NCI-H2171 (cell line): Measurements from ENCODE around the gene ECHDC3.

ENCODE experiments used
- DNase-seq: peaks from one replicate; lab custom pipeline; 2025; lab: John Stamatoyannopoulos, UW

Gene ECHDC3

DNA sequence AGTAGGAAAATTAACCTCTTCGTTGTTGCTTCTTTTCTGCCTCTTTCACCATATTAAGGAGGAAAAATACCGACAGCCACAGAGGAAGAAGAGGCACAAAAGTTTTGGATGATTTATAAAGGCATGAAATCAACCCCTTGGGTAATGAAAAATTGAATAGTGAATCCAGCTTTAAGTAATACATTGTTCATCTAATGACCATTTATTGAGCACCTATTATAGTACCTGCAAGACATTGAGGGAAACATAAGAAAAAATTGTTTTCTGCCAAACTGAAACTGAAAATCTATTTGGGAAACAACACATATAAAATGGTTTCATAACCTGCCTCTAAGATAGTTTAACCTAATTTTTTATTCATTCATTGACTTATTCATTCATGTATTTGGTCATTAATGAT lies 8.2 kb downstream of the ECHDC3 start:
- DNase-seq = no peak

DNA sequence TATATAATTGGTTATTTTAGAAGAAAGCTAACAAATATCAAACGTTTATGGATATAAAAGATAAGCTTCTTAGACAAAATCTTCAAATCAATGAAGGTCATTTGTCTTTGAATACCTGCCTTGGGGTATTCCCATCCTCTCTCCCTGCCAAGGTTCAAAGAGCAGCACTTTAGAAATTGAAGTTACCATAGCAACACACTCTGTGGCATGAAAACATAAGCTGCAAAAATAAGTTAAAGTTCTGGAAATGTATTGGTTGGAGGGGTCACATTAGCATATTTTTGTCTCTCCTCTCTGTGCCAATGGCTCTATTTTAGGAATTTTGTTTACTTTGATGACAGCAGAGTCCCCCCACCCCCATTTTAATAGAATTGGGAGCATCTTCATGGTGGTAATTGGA lies 12.0 kb downstream of the ECHDC3 start:
- no peak for DNase-seq

- DNase-seq = no peak
Observed at GRCh38 chr10:11754620-11755019, 12.4 kb downstream of the ECHDC3 start.

DNA sequence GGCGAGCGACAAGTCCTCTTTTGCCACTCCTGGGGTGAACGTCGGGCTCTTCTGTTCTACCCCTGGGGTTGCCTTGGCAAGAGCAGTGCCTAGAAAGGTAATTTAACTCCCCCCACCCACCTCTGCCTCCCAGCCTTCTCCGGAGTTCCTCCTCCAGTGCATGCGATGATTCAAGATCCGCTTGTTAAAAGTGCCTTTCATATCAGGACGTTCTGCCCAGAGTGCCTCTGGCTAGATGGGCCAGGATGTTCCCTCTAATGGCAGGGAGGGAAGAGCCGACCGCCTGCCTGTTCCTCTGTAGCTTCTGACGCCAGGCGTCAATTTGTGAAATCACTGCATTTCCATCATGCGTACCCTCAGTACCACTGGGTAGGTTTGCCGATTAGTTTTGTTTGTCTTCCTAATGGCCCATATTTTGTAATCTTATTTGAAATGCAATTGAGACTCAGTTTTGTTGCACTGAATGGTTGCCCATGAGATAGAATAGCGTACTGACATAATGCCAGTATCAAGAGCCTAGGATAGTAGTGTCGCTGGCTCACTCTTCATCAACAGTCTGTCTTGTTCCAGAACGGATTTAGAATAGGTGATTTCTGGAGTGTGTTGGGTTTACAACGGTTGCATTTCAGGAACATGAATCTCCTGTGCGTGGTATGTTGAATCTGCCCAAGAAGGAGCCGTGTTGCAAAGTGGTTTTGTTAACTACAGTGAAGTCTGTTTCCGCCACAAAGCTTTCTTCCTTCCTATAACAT lies 13.5 kb downstream of the ECHDC3 start:
- no peak for DNase-seq

DNA sequence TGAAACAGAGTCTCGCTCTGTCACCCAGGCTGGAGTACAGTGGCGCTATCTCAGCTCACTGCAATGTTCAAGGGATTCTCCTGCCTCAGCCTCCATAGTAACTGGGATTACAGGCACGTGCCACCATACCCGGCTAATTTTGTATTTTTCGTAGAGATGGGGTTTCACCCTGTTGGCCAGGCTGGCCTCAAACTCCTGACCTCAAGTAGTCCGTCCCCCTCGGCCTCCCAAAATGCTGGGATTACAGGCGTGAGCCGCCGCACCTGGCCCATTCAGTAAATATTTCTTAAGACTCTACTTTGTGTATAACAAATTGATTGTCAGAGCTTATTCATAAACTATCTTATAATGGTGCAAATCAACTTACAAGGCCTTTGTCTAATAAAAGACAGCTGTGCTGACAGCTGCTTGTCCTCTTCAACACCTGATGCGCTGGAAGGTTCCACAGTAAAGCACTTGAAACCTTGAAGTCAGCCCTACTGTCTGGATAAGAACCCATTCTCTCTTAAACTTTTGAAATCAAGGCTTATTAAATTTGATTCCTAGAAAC lies 14.7 kb downstream of the ECHDC3 start:
- DNase-seq = no peak

DNA sequence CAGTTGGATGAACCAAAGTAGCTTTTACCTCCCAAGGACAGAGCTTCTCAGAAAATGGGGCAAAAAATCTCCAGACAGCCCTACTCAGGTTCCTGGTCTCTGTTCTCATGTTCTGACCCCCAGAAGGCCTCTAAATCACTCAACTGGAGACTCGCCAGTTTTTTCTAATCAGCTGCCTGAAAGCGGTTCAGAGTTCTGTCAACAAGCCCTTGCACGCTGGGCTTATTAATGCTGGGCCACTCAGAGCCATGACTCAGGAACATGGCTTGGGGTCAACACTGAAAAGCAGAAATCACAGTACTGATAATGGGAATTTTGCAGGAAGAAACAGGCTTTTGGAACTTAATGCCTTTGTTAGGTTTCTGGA lies 15.3 kb downstream of the ECHDC3 start:
- peak; percentile 4 for DNase-seq

- DNase-seq = peak; percentile 13
Observed at GRCh38 chr10:11757821-11758463, 15.8 kb downstream of the ECHDC3 start.

DNA sequence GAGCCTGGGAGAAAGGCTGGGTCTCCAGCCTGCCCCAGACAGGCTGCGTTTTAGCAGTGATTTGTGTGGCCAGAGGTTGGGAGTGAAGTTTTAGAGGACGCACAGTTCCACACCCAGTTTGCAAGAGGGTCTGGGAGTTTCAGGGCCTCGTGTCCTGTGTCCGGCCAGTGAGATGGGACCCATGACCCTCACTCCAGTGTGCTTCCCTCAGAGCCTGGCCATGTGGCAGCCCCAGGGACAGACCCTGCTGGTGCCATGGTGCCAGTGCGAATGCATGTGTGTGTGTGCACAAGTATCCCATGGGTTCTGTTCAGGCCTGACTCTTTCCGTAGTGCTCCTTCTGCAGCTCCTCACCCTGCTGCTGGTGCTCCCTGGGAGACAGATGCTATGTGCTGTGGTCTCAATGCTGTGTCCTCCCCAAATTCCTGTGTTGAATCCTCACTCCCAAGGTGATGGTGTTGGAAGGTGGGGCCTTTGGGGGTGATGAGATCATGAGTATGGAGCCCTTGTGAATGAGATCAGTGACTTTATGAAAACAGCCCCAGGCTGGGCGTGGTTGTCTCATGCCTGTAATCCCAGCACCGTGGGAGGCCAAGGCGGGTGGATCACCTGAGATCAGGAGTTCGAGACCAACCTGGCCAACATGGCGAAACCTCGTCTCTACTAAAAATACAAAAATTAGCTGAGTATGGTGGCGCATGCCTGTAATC lies 16.5 kb downstream of the ECHDC3 start:
- no peak for DNase-seq

- DNase-seq = no peak
Observed at GRCh38 chr10:11759347-11759746, 17.2 kb downstream of the ECHDC3 start.

- DNase-seq = no peak
Observed at GRCh38 chr10:11760151-11760550, 18.0 kb downstream of the ECHDC3 start.

DNA sequence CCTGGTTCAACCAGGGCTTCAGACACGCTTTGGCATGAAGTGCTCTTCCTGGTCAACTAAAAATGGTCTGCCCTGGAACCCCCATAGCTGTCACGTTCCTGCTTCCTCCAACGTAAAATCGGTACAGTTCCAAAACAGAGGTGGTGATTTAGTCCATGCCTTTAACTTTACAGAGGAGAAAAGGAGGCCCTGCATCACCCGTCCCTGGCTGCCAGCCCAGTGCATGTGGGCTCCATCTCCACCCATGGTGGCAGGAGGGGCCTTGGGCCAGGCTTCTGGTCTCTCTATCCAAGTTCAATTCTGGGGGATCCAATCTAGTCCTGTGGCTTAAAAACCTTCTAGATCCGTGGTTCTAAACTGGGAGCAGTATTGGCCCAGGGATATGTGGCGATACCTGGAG lies 18.7 kb downstream of the ECHDC3 start:
- DNase-seq = no peak

GRCh38 chr10:11761431-11761830 lies 19.2 kb downstream of the ECHDC3 start:
- no peak for DNase-seq

- DNase-seq = no peak
Observed at GRCh38 chr10:11762706-11763500, 20.7 kb downstream of the ECHDC3 start.

GRCh38 chr10:11763501-11763861 lies 21.3 kb downstream of the ECHDC3 start:
- no peak for DNase-seq

DNA sequence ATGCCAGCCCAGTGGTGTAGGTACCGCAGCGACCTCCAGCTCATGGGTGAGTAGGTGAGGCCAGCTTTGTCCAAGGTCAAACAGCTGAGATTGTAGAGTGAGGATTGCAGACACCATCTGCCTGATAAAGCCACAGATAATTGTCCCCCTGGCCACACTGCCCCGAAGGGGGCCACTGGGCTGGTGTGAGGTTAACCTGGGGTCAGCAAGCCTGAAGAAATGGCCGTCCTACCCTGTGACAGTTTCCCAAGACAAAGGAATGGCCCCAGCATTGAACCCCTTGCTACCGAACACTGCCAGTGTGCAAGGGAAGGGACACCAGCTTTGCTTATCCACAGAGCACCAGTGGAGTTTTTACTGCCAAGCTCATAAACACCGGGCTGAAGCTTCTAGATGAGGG lies 23.0 kb downstream of the ECHDC3 start:
- DNase-seq = no peak

GRCh38 chr10:11772575-11773288 lies 30.6 kb downstream of the ECHDC3 start:
- DNase-seq = no peak

GRCh38 chr10:11773761-11774441 lies 31.7 kb downstream of the ECHDC3 start:
- DNase-seq = no peak

DNA sequence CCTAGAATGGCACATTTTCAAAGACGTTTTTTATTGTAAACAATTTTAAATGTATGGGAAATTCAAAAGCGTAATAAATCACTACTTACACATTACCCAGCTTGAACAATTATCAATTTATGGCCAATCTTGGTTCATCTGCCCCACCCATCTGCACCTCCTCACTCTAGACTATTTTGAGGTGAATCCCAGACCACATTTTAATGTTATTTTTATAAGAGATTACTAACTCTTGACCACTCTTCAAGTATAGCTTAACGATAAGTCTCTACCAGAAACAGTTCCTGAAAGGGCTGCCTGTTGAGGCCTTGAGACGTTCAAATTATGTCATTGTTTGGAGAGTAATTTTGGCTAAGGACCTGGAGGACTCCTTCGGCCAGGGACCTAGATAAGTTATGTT lies 33.2 kb downstream of the ECHDC3 start:
- DNase-seq = no peak

DNA sequence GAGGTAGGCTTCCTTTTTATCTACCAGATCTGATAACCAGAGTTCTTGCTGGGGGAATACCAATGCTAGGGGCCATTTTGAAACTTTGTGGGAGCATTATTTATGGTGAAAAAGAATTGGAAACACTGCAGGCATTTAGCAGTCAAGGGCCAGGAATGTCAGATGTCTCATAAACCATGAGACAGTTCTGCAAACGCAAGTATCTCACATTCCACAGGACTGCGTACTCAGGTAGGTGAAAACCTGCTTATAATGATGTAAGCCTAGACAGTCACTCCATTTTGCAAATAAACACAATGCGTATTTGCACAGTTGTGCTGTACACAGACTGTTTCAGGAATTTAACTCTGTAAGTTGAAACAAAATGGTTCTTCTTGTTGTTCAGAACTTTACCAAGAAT lies 33.9 kb downstream of the ECHDC3 start:
- DNase-seq = no peak

GRCh38 chr10:11781114-11781513 lies 38.9 kb downstream of the ECHDC3 start:
- no peak for DNase-seq
